Cardiac muscle cell (in vitro differentiated cells and primary cell): ENCODE measurements around the gene ACTN1. TPM values are rescaled to one million over a fixed set of nuclear protein-coding genes. Genes with fewer than 3 reads are reported as not detected.

ENCODE experiments used
- DNase-seq, 2 donors: peaks; one replicate each; pipeline versions ENCODE4 v3.0.0 to v3.0.0-alpha.2; 2010 to 2017; ENCODE audit warnings: low read depth in 1 of 2, low spot score in 1 of 2
- H3K27ac ChIP-seq: fragments of 200-600 bp; sonication (generic); 2 replicates; pipeline ENCODE4 v1.5.1; 2016
- H3K27me3 ChIP-seq: fragments of 200-600 bp; sonication (generic); 2 replicates; pipeline ENCODE4 v1.6.0; 2016; ENCODE audit warnings: control low read depth
- H3K36me3 ChIP-seq: fragments of 200-600 bp; sonication (generic); 2 replicates; pipeline ENCODE4 v1.5.1; 2016; ENCODE audit warnings: control low read depth
- H3K4me1 ChIP-seq: fragments of 200-600 bp; sonication (generic); 2 replicates; pipeline ENCODE4 v1.8.1; 2017; ENCODE audit warnings: low read depth, mild to moderate bottlenecking, mixed run types
- H3K4me3 ChIP-seq: fragments of 200-600 bp; sonication (generic); 2 replicates; pipeline ENCODE4 v1.5.1; 2016; ENCODE audit warnings: mild to moderate bottlenecking
- H3K9me3 ChIP-seq: fragments of 200-600 bp; sonication (generic); 2 replicates; pipeline ENCODE4 v1.5.1; 2017; ENCODE audit warnings: low read depth, mild to moderate bottlenecking, control low read depth
- CTCF ChIP-seq: IDR thresholded peaks from 2 replicates; pipeline ENCODE4 v1.5.1; 2012; ENCODE audit warnings: low read depth, mild to moderate bottlenecking, low read length
- polyA plus RNA-seq: library from polyadenylated mRNA; unstranded; fragments of >200 nt; fragmentation: Nextera tagmentation; extraction: Ambion mirVana; gene quantifications from 2 replicates; pipeline ENCODE4 v1.2.1, GENCODE V29; 2016
- total RNA-seq: library from RNA; depleted of rRNA; stranded (reverse); fragments of >200 nt; gene quantifications from 2 replicates; pipeline ENCODE4 v1.2.3, GENCODE V29; 2016

Gene ACTN1
- total and polyA plus RNA-seq, 2 experiments from 2014 or later: 167 to 202 TPM

- H3K27me3 ChIP-seq: no peaks in the 10 kb centered on the region
- no peaks in the 10 kb centered on the region for H3K9me3 ChIP-seq
- H3K27ac ChIP-seq: no peak overlapping the region
- H3K4me3 ChIP-seq: no peak overlapping the region
- no peak for DNase-seq
- no peaks in the 10 kb centered on the region for H3K36me3 ChIP-seq
- H3K4me1 ChIP-seq: peaks cover 34% of the 10 kb centered on the region
- TF ChIP-seq CTCF: no peak
Measured at GRCh38 chr14:68961781-68962584, 17.1 kb downstream of the ACTN1 start.

GRCh38 chr14:68961361-68961760 lies 17.7 kb downstream of the ACTN1 start:
- H3K27ac ChIP-seq: no peak overlapping the region
- H3K9me3 ChIP-seq: no peaks in the 10 kb centered on the region
- DNase-seq: no peak
- no peaks in the 10 kb centered on the region for H3K27me3 ChIP-seq
- H3K4me3 ChIP-seq: no peak overlapping the region
- TF ChIP-seq CTCF: no peak
- H3K36me3 ChIP-seq: no peaks in the 10 kb centered on the region
- peaks cover 28% of the 10 kb centered on the region for H3K4me1 ChIP-seq

- Histone ChIP-seq H3K4me1 (peaks cover 23% of the 10 kb centered on the region), H3K4me3 (no peak overlapping the region), H3K9me3 (no peaks in the 10 kb centered on the region), H3K36me3 (no peaks in the 10 kb centered on the region), H3K27me3 (no peaks in the 10 kb centered on the region), H3K27ac (no peak overlapping the region)
- TF ChIP-seq CTCF: no peak
- no peak for DNase-seq
Measured at GRCh38 chr14:68960123-68960522, 19.0 kb downstream of the ACTN1 start.

GRCh38 chr14:68959035-68959434 lies 20.1 kb downstream of the ACTN1 start:
- Histone ChIP-seq H3K27me3 (no peaks in the 10 kb centered on the region), H3K36me3 (no peaks in the 10 kb centered on the region), H3K4me3 (no peak overlapping the region), H3K4me1 (peaks cover 13% of the 10 kb centered on the region), H3K27ac (no peak overlapping the region), H3K9me3 (no peaks in the 10 kb centered on the region)
- DNase-seq: no peak
- no peak for TF ChIP-seq CTCF

- Histone ChIP-seq H3K4me1 (peaks cover 12% of the 10 kb centered on the region), H3K36me3 (no peaks in the 10 kb centered on the region), H3K9me3 (no peaks in the 10 kb centered on the region), H3K27ac (no peak overlapping the region), H3K27me3 (no peaks in the 10 kb centered on the region), H3K4me3 (no peak overlapping the region)
- DNase-seq: no peak
- TF ChIP-seq CTCF: no peak
Measured at GRCh38 chr14:68958553-68958952, 20.5 kb downstream of the ACTN1 start.
